Right renal pelvis (tissue), 4 donors: ENCODE data around the gene OR14A2. TPM values are rescaled to one million over a fixed set of nuclear protein-coding genes. Genes with fewer than 3 reads are reported as not detected.
"Not testable (repeated sequence)": the region's sequence is repeated elsewhere in the genome, so short reads cannot be mapped to it uniquely, and the experiment has no call there.

ENCODE experiments used
- DNase-seq, 4 donors: peaks; one replicate each; pipeline ENCODE4 v3.0.0-alpha.2; 2013; ENCODE audit warnings: low read depth in 4 of 4, low spot score in 3 of 4, missing footprints in 1 of 4
- polyA plus RNA-seq, 4 donors: library from polyadenylated mRNA; unstranded; fragments of 120-200 nt; gene quantifications; one replicate each; pipeline ENCODE4 v1.2.1, GENCODE V29; 2013; ENCODE audit not compliant: insufficient read length in 4 of 4

The OR14A2 gene
- polyA plus RNA-seq = not detected

DNA sequence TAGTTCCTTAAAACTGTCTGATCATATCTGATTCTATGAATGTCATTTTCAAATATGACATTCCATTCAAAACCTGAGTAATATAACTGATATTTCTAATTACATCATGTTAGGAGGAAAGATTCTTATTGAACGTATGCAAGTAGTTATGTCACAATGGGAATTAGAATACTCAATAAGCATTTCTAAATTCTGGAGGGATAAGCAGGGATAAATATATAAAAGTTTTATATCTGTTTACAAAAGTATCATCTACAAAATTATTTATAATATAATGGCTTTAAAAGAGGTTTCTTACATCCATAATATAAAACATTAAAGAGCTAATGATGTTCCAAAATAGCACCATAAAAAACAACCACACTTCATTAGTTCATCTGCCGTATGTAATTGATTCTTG is at the start of gene OR14A2:
TSS of gene OR14A2 (minus strand) at position 101 of the 400 bp plus-strand sequence.
- DNase-seq = no peak

DNA sequence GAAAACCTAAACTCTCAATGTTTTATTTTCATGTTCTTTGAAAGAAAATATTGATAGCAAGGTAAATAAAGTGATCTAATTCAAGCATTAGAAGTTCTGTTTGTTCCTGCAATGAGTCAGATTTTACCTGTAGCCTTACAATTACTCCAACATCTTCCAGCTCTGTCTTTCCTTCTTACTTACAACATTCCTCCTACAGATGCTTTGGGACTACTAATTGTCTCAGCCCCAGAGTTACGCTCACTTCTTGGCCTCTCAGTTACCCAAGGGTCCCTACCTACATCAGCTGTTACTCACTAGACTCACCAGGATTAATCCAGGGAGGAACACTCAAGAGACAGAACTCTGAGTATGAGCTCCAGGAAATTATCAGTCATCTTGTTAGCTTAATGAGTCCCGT is 49.6 kb upstream of the OR14A2 start:
- DNase-seq = no peak

DNA sequence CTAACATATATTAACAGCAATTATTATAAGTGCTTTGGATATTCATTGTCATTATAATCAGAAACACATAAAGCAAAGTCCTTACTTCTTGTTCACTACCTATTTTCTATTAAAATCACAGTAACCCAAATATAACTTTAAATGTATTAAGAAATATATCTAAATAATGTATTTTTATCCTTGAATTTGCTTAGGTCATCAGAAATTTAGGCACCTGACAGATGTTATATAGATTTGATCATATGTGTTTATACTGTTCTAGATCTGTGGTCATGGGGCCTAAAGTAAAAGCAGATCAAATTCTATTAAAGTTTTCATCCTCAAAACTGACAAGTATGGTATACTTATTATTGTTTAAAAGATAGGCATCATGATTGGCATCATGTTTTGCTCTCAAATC is 21.7 kb upstream of the OR14A2 start:
- no peak for DNase-seq

DNA sequence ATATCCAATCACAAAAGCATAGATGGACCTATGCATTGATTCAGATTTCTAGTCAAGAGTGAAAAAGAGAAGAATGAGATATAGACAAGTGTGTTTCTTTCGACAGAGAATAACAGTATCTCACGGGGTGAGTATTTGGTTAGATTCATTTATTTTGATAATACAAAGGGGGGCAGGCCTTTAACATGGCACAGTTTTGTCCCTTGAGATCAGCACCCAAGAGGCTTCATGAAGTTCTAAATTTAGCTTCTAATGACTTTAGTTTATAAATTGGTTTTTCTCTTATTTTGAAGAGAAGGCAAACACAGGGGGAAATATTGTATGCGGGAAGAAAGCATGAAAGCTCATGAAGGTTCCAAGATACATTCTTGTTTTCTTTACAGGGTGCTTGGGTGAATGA is 12.5 kb upstream of the OR14A2 start, which contains the start of gene OR1C1:
TSS of gene OR1C1 (minus strand) at position 101 of the 400 bp plus-strand sequence. CDS start 2,150 bp downstream, outside the sequence.
- no peak for DNase-seq

DNA sequence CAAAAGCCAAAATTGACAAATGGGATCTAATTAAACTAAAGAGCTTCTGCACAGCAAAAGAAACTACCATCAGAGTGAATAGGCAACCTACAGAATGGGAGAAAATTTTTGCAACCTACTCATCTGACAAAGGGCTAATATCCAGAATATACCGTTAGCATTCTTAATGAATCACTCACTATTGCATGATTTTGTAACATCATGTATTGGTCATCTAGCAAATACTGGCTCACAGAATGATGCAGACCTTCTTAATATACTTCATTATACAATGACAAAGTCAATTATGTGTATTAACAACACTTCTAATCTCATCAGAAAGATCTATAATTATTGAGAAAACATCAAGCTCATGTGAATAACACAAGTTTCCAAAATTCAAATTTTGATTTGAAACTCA is 6.4 kb upstream of the OR14A2 start:
- DNase-seq = not testable (repeated sequence)

DNA sequence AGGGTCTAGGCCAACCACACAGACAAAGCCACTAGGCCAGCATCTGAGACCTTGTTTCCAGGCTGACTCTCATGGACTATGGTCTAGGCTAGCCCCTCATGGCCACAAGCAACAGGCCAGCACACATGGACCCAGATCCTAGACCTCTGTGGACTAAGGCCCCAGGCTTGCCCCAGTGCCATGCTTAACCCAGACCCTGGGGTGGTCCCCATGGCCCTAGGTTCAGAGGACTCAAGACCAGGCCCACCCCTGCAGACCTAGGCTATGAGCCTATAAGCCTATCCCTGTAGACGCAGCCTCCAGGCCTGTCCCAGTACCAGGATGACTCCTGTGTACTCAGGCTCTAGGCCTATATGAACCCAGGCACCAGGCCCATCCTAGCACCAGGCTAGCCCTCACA is 1.9 kb upstream of the OR14A2 start:
- DNase-seq = no peak

DNA sequence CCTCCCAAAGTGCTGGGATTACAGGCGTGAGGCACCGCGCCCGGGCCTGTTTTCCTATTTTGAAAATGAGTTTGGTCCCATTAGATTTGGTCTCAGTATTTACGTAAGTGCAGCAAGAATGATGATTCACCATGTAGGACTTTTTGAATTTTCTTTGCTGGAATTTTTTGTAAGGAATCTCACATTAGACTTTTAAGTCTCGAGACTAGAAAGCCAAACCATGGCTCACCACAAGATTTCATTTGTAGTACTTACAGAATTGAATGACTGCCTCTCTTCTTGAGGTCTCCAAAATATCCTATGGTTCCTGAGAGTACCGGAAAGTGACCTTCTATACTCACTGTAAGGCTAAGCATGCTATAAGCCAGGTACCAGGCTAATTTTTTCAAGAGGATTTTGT is 325 bp downstream of the OR14A2 start:
- no peak for DNase-seq

DNA sequence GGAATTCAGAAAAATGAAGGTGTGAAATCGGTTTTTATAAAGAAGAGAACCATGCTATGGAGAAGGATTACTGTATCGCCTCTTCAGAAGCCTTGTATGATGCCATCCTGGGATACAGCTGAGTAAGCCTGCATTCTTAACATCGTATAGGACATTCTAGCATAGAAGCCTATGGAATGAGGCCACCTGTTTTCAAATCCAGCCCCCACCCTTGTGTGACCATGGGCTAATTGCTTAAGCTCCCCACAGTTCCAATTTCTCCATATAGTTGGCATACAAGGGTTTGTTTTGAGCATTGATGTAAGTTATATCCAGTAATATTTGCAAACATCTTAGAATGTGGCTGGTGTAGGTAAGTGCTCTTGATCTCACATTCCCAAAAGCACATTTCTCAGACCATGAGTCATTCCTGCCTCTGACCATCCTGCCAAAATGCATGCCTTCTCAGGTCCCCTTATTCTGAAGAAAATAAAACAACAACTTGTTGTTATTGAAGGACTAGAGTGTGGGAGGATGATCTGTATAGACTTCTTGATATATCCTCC is 1.5 kb downstream of the OR14A2 start:
- DNase-seq = no peak

DNA sequence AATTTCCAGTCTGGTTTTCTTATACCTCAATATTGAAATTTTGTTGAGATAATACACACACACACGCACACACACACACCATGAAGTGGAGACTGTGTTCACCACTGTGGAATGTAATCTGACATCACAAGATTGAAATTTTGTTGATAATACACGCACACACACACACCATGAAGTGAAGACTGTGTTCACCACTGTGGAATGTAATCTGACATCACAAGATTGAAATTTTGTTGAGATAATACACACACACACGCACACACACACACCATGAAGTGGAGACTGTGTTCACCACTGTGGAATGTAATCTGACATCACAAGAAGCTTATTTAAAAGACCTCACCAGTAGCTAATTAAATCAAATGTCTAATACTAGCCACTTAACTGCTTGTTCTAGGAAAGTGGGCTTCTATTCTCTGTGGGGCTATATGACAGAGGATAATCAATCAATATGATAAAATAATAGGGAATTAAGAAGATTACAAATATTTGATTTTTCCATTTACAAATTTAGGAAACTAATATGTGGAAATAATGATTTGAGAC is 5.7 kb downstream of the OR14A2 start:
- DNase-seq = not testable (repeated sequence)

DNA sequence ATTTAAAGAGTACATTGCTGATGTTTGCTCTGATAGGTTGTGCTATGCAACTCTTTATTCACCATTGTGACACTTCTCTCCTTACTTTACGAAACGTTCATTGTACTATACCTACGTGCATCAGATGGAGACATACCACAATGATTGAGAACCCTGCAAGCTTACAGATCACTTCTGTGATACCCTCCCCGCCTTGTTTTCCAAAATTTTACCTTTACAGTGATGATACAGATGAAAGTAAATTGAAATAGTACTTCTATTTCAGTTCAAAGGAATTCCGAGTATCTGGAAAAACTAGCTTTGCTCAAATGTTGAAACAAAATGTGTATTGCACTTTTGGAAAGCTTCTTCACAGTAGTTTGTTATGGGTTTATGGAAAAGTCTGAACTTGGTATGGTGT is 6.2 kb downstream of the OR14A2 start:
- no peak for DNase-seq

DNA sequence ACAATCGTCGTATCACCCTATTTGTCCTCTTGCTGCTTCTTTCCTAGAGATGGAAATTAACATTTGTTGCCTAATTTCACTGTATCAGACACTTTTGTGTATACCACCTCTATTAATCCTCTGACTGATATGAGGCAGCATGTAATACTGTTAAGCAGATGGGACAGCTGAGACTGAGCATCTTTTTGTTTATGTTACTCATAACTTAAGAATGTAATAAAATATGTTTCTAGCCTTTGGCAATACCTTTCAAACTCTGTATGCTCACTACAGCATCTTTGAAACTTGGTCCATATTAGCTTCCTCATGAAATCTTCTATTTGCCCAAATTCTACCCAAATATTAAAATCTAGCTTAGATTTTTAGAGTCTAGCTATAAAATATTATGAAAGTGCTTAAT is 7.2 kb downstream of the OR14A2 start:
- no peak for DNase-seq

DNA sequence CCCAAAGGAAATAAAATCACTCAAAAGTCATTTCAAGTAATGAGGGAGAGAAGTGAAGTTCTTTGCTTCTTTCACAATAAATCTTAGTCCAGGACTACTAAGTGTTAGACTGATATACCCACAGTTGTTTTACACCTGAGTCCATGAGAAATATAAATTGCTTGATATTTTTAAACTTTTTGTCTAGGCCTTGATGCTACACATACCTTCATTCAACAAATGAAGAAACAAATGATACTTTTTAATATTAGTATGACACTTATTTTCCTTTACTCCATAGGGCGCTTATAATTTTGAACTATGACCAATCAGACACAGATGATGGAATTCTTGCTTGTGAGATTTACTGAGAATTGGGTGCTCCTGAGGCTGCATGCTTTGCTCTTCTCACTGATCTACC is 9.6 kb downstream of the OR14A2 start, which contains the start of gene OR14K1:
TSS of gene OR14K1 (plus strand) at position 301 of the 400 bp plus-strand sequence. CDS start at position 301, 0 bp downstream.
- no peak for DNase-seq

DNA sequence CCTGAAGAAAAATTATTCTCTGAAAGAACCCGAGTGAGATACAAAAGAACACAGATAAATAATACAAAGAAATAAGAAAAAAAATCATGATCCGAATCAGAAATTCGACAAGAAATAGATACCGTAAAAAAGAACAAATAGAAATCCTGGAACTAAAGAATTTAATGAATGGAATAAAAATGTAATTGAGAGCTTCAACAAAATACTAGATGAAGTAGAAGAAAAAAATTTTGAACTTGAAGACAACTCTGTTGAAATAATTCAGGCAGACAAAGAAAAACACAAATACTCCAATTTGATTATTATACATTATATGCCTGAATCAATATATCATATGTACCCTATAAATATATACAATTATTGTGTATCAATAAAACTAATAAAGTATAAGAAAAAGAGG is 26.7 kb downstream of the OR14A2 start:
- no peak for DNase-seq

DNA sequence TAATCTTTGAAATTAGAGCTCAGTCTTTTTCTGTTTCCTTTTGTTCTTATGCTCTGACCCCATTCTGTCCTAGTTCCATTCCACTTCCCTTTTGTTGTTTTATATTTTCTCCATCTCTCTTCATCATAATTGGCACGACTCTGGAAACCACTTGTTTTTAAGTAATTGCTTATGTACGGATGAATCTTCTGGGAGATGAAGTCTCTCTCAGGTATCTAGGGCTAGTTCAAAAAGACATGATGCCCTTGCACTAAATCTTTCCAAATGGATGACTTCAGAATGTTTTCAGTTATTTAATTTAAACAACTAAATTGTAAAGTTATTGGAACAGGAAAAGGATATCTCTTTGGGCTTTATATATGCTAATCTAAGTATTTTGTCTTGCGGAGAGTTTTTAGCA is 31.4 kb downstream of the OR14A2 start, which contains the start of gene OR6F1:
TSS of gene OR6F1 (minus strand) at position 101 of the 400 bp plus-strand sequence. CDS start 3,891 bp downstream, outside the sequence.
- no peak for DNase-seq

DNA sequence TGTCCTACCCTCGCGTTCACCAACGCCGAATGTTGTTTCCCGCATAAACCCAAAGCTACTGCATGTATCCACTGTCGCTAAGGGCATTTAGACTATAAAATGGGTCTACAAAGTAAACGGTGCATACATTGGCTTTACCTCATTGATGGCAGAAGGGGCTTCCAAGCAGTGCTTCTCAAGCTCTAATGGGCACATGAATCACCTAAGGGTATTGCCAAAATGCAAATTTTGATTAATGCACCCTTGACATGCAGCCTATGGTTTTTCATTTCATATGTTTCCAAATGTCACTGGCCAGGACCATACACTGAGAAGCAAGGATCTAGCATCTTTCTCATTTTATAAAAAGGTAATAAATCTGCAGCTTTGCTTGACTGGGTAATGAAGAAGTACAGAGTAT is 34.2 kb downstream of the OR14A2 start:
- no peak for DNase-seq

DNA sequence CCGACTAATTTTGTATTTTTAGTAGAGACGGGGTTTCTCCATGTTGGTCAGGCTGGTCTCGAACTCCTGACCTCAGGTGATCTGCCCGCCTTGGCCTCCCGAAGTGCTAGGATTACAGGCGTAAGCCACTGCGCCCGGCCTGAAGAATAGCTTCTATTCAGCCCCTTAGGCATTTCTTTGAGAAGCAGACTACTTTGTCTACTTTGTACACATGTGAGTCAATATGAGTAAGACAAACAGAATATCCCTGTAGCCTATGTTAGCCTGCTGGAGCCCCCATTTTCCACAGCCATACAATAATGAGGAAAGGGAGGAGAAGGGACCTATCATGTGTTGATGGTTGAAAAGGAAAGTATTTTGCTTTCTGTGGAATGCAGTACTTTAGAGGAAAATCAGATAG is 37.3 kb downstream of the OR14A2 start:
- not testable (repeated sequence) for DNase-seq

DNA sequence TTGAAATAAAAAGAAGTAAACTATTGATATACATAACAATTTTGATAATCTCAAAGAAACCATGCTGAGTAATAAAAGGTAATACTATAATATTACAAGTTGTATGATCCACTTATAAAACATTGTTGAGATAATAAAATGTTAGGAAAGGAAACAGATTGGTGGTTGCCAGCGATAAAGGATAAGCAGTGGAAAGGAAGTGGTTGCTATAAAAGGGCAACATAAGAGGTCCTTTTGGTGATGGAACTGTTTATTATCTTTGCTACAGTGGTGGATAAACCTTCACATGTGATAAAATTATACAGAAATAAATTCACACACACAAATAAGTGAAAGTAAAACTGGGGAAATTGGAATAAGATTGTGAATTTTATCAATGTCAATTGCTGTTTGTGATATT is 46.6 kb downstream of the OR14A2 start:
- no peak for DNase-seq

DNA sequence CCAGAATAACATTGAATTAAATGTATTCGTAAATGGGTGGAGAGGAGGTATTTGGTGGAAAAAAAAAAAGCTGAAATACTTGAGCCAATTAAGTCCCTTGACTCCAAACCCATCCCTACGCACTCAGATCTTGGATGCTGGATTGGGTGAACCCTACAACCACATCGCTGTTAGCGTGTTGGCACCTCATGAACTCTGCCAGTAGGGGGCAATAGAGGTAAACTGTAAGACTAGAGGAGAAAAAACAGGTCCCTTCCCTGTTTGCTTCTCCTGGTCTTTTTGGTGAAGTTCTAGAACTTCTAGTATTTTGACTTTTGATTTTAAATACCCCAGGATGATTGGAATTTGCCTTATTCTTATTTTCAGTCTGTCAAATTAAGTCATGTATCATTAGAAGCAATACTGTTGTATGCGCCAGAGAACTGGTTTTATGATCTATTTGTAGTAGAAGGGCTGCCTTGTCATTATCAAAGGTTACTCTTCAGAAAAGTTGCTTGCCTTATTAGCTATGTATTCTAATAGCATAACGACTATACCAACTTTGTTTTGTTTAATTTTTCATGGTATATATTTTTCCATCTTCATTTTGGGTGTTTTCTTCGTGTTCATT is 66.5 kb downstream of the OR14A2 start:
- peak; percentile 1 to 23 (median 15) for DNase-seq

DNA sequence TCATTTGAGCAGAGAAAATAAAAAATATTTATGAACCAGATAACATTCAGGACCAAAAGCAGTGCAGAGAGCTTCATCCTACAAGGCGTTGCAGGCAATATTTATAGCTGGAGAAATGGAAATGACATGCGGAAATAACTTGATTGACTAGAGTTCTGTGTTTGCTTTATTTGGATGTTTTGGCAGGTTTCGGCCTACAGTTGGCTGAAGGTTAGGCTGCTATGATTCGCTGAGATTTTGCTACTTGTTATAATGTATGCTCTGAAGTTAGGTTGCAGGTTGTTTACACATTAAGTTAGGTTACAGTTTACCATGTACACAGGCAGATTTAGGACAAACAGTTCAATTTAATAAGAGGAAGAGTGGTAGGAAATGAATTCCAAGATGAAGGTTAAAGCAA is 67.8 kb downstream of the OR14A2 start:
- no peak for DNase-seq

DNA sequence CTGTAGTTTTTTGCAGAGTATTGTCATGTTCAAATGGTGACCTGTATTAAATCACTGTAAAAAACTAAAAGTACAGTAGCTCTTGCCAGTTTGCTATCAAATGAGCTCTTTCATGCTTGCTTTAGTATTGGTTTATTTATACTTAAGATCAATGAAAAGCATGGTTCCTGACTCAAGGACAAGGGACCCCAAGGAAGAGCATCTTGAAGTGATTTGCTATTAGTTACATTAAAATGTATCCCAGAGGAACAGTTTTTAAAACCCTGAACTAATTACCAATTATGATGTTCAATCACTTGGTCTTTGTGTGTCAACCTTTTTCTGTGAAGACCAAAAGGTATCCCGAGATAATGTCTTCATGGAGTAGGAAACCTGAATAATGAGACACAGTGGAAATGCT is 68.3 kb downstream of the OR14A2 start, which contains the start of gene OR13G1:
TSS of gene OR13G1 (minus strand) at position 101 of the 400 bp plus-strand sequence. CDS start 6,698 bp downstream, outside the sequence.
- no peak for DNase-seq
